ENCODE data around the gene ECE1. TPM values are rescaled to one million over a fixed set of nuclear protein-coding genes. Genes with fewer than 3 reads are reported as not detected.

The ECE1 gene
- total and polyA plus RNA-seq, 9 of the 15 experiments (the other 6 are each of a cell fraction or from before 2014, with no cell fraction given): 0.56 to 34.8 (median 11.0) TPM

DNA sequence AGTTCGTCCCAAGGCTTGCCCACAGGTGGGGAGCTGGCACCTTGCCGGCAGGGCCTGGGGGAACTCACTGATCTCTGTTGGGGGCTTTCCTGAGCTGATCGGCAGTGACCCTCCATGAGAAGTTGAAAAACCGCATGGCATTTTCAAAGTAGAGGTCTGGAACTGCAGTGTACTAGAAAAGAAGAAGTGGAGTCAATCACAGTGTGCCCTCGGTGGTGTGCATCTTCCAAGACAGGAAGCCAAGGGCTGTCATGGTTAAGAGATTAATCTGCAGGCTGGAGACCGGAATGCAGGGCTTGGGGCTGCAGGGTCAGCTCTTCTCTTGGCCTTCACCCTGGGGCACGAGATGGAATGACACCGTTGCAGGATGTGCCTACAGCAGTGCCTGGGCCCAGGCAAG, 56.8 kb downstream of the ECE1 start:
- H3K9ac ChIP-seq (ENCODE audit: insufficient read depth in 1 of 2, low read depth in 2 of 2, low read length in 2 of 2): no peak overlapping the region
- no TSS peak for BruUV-seq (replicated peaks)
- CTCF ChIA-PET (ENCODE audit: low intra/inter-chr PET ratio): interaction anchor here (0.6 to 6.0 kb wide), 3 partner anchors 36 to 311 kb away, joined by 3 to 126 read pairs (median 4); no protein-coding TSS in a partner anchor
- intact Hi-C loops (cut with micrococcal nuclease): no loop called here
- H3K36me3 ChIP-seq (ENCODE audit: control insufficient read depth, insufficient read depth, low read length): 0 out of 3 replicates have a peak, but pooled peaks cover 5% of the 10 kb centered on the region
- WGBS (ENCODE audit: insufficient coverage, low coverage, missing lambda C conversion rate): 46% methylated on average over 8 of the region's 8 CpGs
- H3K9me3 ChIP-seq (replicated peaks; ENCODE audit: control insufficient read depth, insufficient read depth, low read depth, low read length): no peaks in the 10 kb centered on the region
- no peak overlapping the region for H2AFZ ChIP-seq (ENCODE audit: low read depth, low read length)
- ATAC-seq (no peak), DNase-seq (ENCODE audit: extremely low read depth in 1 of 4, low spot score in 3 of 4) (no peak), FAIRE-seq (no peak)
- no peak overlapping the region for H3K4me3 ChIP-seq
- H4K20me1 ChIP-seq (replicated peaks; ENCODE audit: control insufficient read depth, insufficient read depth, low read length): no peaks in the 10 kb centered on the region
- H3K4me2 ChIP-seq (ENCODE audit: insufficient read depth, low read length): no peak overlapping the region
- no peaks in the 10 kb centered on the region for H3K27me3 ChIP-seq (ENCODE audit: control insufficient read depth in 2 of 2, insufficient read depth in 2 of 2, low read length in 2 of 2)
- H3K79me2 ChIP-seq (ENCODE audit: control insufficient read depth, insufficient read depth, low read length): no peaks in the 10 kb centered on the region
- H3K4me1 ChIP-seq (replicated peaks in 1 of 2; ENCODE audit: control insufficient read depth in 2 of 2, insufficient read depth in 2 of 2, low read length in 2 of 2): no peaks in the 10 kb centered on the region
- H3K27ac ChIP-seq (ENCODE audit: extremely low read depth, low read depth, low read length): no peak overlapping the region
- TF ChIP-seq SPI1 (IDR thresholded peaks at IDR 0.05; ENCODE audit: borderline replicate concordance, low read depth, low read length): 0 out of 2 replicates have a peak, but pooled peaks have one; percentile 32
- TF ChIP-seq HDAC1 (IDR thresholded peaks at IDR 0.05): no peak
- H3K9me1 ChIP-seq (ENCODE audit: control insufficient read depth, insufficient read depth, low read length): no peaks in the 10 kb centered on the region
- POLR2A ChIA-PET: interaction anchor here (1.2 to 2.0 kb wide), 3 partner anchors 22 to 135 kb away, joined by 4 to 12 read pairs (median 7); no protein-coding TSS in a partner anchor
- in situ Hi-C loops (cut with MboI): loop anchor here (5.0 kb wide), 1 partner anchor 134 kb away; no protein-coding TSS in a partner anchor

DNA sequence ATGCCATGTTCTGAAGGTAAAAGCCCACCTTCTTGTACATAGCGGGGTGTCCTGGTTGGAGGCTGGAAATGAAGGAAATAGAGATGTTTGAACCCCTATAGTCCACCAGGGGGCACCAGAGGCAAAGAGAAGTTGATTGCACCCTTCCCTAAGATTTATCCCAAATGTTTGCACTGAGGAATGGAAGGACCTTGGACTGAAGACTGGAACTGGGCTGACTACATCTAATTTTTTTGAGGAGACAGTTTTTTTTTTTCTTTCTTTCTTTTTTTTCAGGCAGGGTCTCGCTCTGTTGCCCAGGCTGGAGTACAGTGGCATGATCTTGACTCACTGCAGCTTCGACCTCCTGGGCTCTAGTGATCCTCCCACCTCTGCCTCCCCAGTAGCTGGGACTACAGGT, 58.2 kb downstream of the ECE1 start:
- ChIA-PET CTCF (ENCODE audit: low intra/inter-chr PET ratio) (interaction anchor here (0.7 to 6.0 kb wide), 7 partner anchors 14 to 1185 kb away, joined by 3 to 126 read pairs (median 7); no protein-coding TSS in a partner anchor), POLR2A (interaction anchor here (0.5 to 0.6 kb wide), 2 partner anchors 141 to 258 kb away, joined by 3 to 4 read pairs; no protein-coding TSS in a partner anchor)
- no peak overlapping the region for H3K4me3 ChIP-seq
- H3K9me3 ChIP-seq (replicated peaks; ENCODE audit: control insufficient read depth, insufficient read depth, low read depth, low read length): no peaks in the 10 kb centered on the region
- no peak overlapping the region for H3K9ac ChIP-seq (ENCODE audit: insufficient read depth in 1 of 2, low read depth in 2 of 2, low read length in 2 of 2)
- TSS peak; percentile 24 for BruUV-seq (replicated peaks)
- in situ Hi-C loops (cut with MboI): loop anchor here (5.0 kb wide), 1 partner anchor 135 kb away; no protein-coding TSS in a partner anchor
- H3K27ac ChIP-seq (ENCODE audit: extremely low read depth, low read depth, low read length): no peak overlapping the region
- 79% methylated on average over 3 of the region's 3 CpGs for WGBS (ENCODE audit: insufficient coverage, low coverage, missing lambda C conversion rate)
- no peaks in the 10 kb centered on the region for H3K9me1 ChIP-seq (ENCODE audit: control insufficient read depth, insufficient read depth, low read length)
- FAIRE-seq (peak; percentile 93), ATAC-seq (peak; percentile 87), DNase-seq (ENCODE audit: extremely low read depth in 1 of 4, low spot score in 3 of 4) (peak; percentile 67 to 78 (median 76))
- intact Hi-C loops (cut with micrococcal nuclease): loop anchor here (1.0 kb wide), 1 partner anchor 136 kb away; no protein-coding TSS in a partner anchor
- H3K79me2 ChIP-seq (ENCODE audit: control insufficient read depth, insufficient read depth, low read length): no peaks in the 10 kb centered on the region
- H3K4me2 ChIP-seq (ENCODE audit: insufficient read depth, low read length): no peak overlapping the region
- H3K27me3 ChIP-seq (ENCODE audit: control insufficient read depth in 2 of 2, insufficient read depth in 2 of 2, low read length in 2 of 2): no peaks in the 10 kb centered on the region
- H3K4me1 ChIP-seq (replicated peaks in 1 of 2; ENCODE audit: control insufficient read depth in 2 of 2, insufficient read depth in 2 of 2, low read length in 2 of 2): no peaks in the 10 kb centered on the region
- peaks cover 10% of the 10 kb centered on the region; the same call in 2 of the 3 replicates for H3K36me3 ChIP-seq (ENCODE audit: control insufficient read depth, insufficient read depth, low read length)
- H2AFZ ChIP-seq (ENCODE audit: low read depth, low read length): no peak overlapping the region
- H4K20me1 ChIP-seq (replicated peaks; ENCODE audit: control insufficient read depth, insufficient read depth, low read length): no peaks in the 10 kb centered on the region
- TF ChIP-seq TAF9B (IDR thresholded peaks at IDR 0.05; ENCODE audit: partially characterized antibody) (no peak), RB1 (IDR thresholded peaks at IDR 0.05; ENCODE audit: low read depth) (peak; percentile 15; the same call in 1 of the 2 replicates), FIP1L1 (IDR thresholded peaks at IDR 0.05; ENCODE audit: low read depth, low read length, poor library complexity, severe bottlenecking) (no peak), ERF (CRISPR knock-in tag; IDR thresholded peaks at IDR 0.05) (no peak), STAT5B (CRISPR knock-in tag; IDR thresholded peaks at IDR 0.05) (no peak), ZNF764 (CRISPR knock-in tag; IDR thresholded peaks at IDR 0.05; ENCODE audit: low read depth) (no peak), HLTF (IDR thresholded peaks at IDR 0.05) (peak; percentile 42; the same call in 1 of the 2 replicates), MEIS2 (IDR thresholded peaks at IDR 0.05; ENCODE audit: partially characterized antibody) (no peak), RAD21 (CRISPR knock-in tag; conservative IDR thresholded peaks at IDR 0.05 in 1 of 2, IDR thresholded peaks at IDR 0.05 in 1 of 2) (peak; percentile 82 to 86), KDM1A (IDR thresholded peaks at IDR 0.05) (no peak), ZNF3 (CRISPR knock-in tag; IDR thresholded peaks at IDR 0.05) (no peak)
- TF ChIP-seq, protein P1, sequence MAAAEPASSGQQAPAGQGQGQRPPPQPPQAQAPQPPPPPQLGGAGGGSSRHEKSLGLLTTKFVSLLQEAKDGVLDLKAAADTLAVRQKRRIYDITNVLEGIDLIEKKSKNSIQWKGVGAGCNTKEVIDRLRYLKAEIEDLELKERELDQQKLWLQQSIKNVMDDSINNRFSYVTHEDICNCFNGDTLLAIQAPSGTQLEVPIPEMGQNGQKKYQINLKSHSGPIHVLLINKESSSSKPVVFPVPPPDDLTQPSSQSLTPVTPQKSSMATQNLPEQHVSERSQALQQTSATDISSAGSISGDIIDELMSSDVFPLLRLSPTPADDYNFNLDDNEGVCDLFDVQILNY (CRISPR knock-in tag; IDR thresholded peaks at IDR 0.05): no peak
- TF ChIP-seq, protein P2, sequence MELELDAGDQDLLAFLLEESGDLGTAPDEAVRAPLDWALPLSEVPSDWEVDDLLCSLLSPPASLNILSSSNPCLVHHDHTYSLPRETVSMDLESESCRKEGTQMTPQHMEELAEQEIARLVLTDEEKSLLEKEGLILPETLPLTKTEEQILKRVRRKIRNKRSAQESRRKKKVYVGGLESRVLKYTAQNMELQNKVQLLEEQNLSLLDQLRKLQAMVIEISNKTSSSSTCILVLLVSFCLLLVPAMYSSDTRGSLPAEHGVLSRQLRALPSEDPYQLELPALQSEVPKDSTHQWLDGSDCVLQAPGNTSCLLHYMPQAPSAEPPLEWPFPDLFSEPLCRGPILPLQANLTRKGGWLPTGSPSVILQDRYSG (tag; conservative IDR thresholded peaks at IDR 0.05; ENCODE audit: low read depth): no peak
